AG04450 (cell line): Measurements from ENCODE around the gene RPS14. TPM values are rescaled to one million over a fixed set of nuclear protein-coding genes. Genes with fewer than 3 reads are reported as not detected.

Source experiments
- CTCF ChIA-PET: fragments of 300-600, 350-600 bp; formaldehyde crosslinking; extraction: SDS; loops from one replicate; lab custom pipeline; 2022; ENCODE audit warnings: antibody characterized with exemption, inconsistent platforms; lab: Charles Lee
- POLR2A ChIA-PET: fragments of 350-600 bp; formaldehyde crosslinking; extraction: SDS; loops from one replicate; lab custom pipeline; 2021; ENCODE audit warnings: antibody characterized with exemption, inconsistent platforms; lab: Yijun Ruan, JAX
- DNase-seq: peaks from one replicate; pipeline ENCODE4 v3.0.0-alpha.2; 2011; ENCODE audit warnings: low read depth, low spot score
- H3K27ac ChIP-seq: one replicate; pipeline ENCODE4 v1.5.1; 2012; ENCODE audit warnings: low read depth, low read length, control low read depth
- H3K27me3 ChIP-seq: one replicate; pipeline ENCODE4 v1.6.0; 2012; ENCODE audit warnings: low read length; ENCODE audit not compliant: control insufficient read depth, insufficient read depth
- H3K4me3 ChIP-seq: 2 replicates; pipeline ENCODE4 v1.5.1; 2011; ENCODE audit warnings: mild to moderate bottlenecking, low read depth, low read length, control low read depth
- H3K9me3 ChIP-seq: 2 replicates; pipeline ENCODE4 v1.5.1; 2012; ENCODE audit warnings: low read length; ENCODE audit not compliant: control insufficient read depth, insufficient read depth
- polyA plus RNA-seq: library from polyadenylated mRNA; depleted of rRNA; stranded (reverse); fragments of >200 nt; gene quantifications from 2 replicates; pipeline ENCODE4 v1.2.3, GENCODE V29; 2011
- TF ChIP-seq, protein P1 (sequence below): IDR thresholded peaks from 2 replicates; pipeline ENCODE4 v1.5.1; 2011; ENCODE audit warnings: low read depth, low read length, control low read depth, inconsistent platforms

Gene RPS14
- polyA plus RNA-seq, 1 experiment: 3,620 TPM

GRCh38 chr5:150497274-150497988 lies 47.9 kb upstream of the RPS14 start:
- Histone ChIP-seq H3K4me3 (peak overlapping the region; percentile 47), H3K27ac (peak overlapping the region; percentile 91), H3K27me3 (no peaks in the 10 kb centered on the region), H3K9me3 (no peaks in the 10 kb centered on the region)
- CTCF ChIA-PET: interaction anchor here (0.8 to 2.9 kb wide), 5 partner anchors 14 to 164 kb away, joined by 3 to 11 read pairs (median 3); no protein-coding TSS in a partner anchor
- TF ChIP-seq, protein P1, sequence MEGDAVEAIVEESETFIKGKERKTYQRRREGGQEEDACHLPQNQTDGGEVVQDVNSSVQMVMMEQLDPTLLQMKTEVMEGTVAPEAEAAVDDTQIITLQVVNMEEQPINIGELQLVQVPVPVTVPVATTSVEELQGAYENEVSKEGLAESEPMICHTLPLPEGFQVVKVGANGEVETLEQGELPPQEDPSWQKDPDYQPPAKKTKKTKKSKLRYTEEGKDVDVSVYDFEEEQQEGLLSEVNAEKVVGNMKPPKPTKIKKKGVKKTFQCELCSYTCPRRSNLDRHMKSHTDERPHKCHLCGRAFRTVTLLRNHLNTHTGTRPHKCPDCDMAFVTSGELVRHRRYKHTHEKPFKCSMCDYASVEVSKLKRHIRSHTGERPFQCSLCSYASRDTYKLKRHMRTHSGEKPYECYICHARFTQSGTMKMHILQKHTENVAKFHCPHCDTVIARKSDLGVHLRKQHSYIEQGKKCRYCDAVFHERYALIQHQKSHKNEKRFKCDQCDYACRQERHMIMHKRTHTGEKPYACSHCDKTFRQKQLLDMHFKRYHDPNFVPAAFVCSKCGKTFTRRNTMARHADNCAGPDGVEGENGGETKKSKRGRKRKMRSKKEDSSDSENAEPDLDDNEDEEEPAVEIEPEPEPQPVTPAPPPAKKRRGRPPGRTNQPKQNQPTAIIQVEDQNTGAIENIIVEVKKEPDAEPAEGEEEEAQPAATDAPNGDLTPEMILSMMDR: no peak
- peak; percentile 83 for DNase-seq
- POLR2A ChIA-PET: interaction anchor here (0.6 to 2.1 kb wide), 14 partner anchors 8 to 1243 kb away, joined by 3 to 19 read pairs (median 4); partner anchors contain the start of gene RPS14

DNA sequence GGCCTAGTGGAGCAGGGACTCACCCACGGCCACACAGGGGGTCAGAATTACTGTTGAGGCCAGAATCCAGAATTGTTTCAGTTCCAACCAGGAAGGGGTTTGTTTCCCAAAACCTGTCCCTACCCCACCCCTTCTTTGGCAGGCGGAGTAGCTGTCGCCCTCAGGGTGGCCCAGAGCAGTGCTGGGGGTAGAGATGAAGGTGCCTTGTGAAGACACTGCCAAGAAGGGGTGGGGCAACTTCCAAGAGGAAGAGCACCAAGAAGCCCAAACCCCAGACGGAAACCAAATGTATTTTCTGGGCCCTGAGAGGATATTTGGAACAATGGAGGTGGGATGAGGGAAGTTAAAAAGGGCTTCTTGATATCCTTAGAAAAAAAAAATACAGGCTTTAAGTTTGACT lies 47.0 kb upstream of the RPS14 start:
- peak overlapping the region; percentile 68 for H3K27ac ChIP-seq
- no peaks in the 10 kb centered on the region for H3K9me3 ChIP-seq
- H3K27me3 ChIP-seq: no peaks in the 10 kb centered on the region
- ChIA-PET POLR2A (interaction anchor here (1.9 to 2.1 kb wide), 2 partner anchors 11 to 15 kb away, joined by 11 to 12 read pairs; no protein-coding TSS in a partner anchor), CTCF (interaction anchor here (0.8 to 2.9 kb wide), 3 partner anchors 15 to 37 kb away, joined by 3 to 11 read pairs (median 4); no protein-coding TSS in a partner anchor)
- H3K4me3 ChIP-seq: no peak overlapping the region
- TF ChIP-seq, protein P1: no peak
- DNase-seq: no peak

DNA sequence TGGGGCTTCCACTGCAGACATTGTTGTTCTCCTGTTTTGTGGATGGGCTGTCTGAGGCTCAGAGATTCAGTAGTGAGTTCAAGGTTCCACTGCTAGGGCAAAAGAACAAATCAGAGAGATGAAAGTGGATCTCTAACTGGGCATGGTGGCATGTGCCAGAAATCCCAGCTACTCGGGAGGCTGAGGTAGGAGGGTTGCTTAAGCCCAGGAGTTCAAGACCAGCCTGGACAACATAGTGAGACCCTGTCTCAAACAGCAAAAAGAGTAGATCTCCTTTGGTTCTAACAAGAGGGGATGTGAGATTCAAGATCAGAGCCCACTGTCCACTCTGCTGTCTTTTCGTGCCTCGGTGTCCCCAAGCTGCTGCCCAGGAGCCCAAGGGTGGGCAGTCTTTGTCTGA lies 46.6 kb upstream of the RPS14 start:
- DNase-seq: no peak
- ChIA-PET CTCF (no interaction called here), POLR2A (interaction anchor here (1.9 kb wide), 1 partner anchor 11 kb away, joined by 12 read pairs; no protein-coding TSS in a partner anchor)
- no peaks in the 10 kb centered on the region for H3K9me3 ChIP-seq
- no peak overlapping the region for H3K4me3 ChIP-seq
- no peaks in the 10 kb centered on the region for H3K27me3 ChIP-seq
- TF ChIP-seq, protein P1: no peak
- peak overlapping the region; percentile 68 for H3K27ac ChIP-seq

DNA sequence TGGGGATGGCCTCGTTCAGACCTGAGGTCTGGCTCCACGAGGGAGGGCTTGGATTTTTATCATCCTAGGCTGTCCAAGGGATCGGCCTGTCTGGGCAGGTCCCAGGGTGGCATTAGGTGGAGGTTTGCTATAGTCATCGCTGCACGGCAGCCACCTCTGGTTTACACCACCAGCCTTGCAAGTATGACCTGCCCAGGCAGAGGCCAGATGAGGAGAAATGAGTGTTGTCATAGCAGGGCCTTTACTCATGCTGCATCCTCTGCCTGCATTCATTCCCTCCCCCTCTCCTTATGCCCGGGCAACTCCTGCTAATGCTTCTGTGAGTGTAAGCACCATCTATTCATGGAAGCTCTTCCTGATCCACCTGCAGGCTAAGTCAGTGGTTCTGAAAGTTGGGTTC lies 43.1 kb upstream of the RPS14 start:
- no peaks in the 10 kb centered on the region for H3K9me3 ChIP-seq
- CTCF ChIA-PET: interaction anchor here (0.7 to 2.0 kb wide), 4 partner anchors 18 to 1530 kb away, joined by 3 to 13 read pairs (median 6); no protein-coding TSS in a partner anchor
- POLR2A ChIA-PET: interaction anchor here (0.6 to 0.7 kb wide), 2 partner anchors 9 to 640 kb away, joined by 3 to 5 read pairs; no protein-coding TSS in a partner anchor
- peak overlapping the region; percentile 65 for H3K27ac ChIP-seq
- H3K27me3 ChIP-seq: no peaks in the 10 kb centered on the region
- DNase-seq: no peak
- no peak overlapping the region for H3K4me3 ChIP-seq
- TF ChIP-seq, protein P1: no peak

GRCh38 chr5:150491876-150492275 lies 42.3 kb upstream of the RPS14 start:
- TF ChIP-seq, protein P1: no peak
- H3K27ac ChIP-seq: peak overlapping the region; percentile 65
- no peak for DNase-seq
- H3K9me3 ChIP-seq: no peaks in the 10 kb centered on the region
- ChIA-PET CTCF (interaction anchor here (0.8 to 2.0 kb wide), 4 partner anchors 18 to 33 kb away, joined by 3 to 7 read pairs (median 4); no protein-coding TSS in a partner anchor), POLR2A (no interaction called here)
- no peaks in the 10 kb centered on the region for H3K27me3 ChIP-seq
- no peak overlapping the region for H3K4me3 ChIP-seq
